Central memory CD4-positive, alpha-beta T cell (primary cell): ENCODE measurements around the gene CTDNEP1.

Source experiments
- DNase-seq: peaks from one replicate; pipeline ENCODE4 v3.0.0; 2022

Gene CTDNEP1

DNA sequence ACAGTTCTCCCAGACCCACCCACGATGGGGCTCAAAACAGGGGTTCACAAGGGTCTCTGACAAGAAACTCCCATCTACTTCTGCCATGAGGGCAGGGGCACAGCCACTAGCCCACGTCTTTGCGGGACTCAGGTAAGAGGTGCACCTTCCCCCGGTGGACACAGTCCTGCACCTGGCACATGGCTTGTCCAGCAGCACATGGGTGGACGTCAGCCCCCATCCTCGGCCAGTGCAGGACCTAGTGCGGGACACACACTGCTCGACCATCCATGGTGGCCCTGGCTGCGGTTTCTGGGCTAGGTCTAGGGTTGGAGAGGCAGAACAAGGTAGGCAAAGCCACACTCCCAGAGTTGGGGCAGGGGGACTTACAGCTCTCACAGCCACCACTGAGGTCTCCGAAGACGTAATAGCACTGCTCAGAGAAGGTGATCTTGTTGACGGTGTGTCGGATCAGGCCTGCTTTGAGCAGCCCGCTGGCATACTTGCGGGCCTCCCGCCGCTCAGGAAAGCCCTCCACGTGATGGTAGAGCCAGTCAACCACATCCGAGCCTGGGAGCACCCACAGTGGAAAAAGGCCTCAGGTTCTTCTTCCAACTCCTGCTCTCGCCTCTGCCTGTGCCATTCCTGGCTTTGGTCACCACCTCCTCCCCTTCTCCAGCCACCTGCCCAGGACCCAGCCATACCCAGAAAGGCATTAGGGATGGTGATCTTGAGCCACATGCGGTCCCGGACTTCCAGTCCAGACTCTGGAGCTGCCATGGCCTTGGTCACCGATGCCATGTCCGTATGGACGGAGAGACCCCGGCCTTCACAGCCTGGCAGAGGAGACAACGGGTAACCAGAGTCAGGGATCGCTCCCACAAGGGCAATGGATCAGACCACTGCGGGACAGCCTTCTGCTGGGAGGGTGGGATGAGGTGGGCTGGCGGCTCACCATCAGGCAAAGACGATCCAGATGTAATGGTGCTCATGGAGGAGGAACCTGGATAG, 24.5 kb downstream of the CTDNEP1 start:
- DNase-seq = no peak

DNA sequence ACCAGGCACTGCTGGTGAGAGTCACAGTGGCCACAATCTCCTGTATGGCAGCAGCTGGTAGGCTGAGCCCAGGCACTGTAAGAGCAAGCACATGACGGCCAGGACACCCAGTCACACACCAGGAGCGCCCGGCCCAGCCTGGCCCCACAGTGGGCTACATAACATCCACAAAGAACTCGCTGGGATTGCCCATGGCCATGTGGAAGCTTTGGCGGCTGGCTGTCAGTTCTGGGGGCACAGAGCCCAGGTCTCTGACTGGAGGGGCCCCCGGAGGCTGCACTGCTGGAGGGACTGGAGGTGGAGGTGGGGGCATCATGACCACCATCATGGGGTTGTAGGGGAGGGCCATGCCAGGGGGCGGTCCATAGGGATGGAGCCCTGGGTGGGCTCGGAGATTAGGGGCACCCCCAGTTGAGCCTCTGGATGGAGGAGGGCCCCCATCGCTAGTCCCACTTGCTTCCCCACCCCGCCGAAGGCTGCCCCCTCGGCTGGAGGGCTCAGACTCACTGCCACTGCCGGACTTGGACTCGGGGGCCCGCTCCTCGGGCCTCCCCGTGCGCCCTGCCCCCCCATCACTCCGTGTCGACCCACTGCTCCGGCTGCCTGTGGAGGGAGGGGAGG, 25.7 kb downstream of the CTDNEP1 start:
- DNase-seq = no peak

GRCh38 chr17:7224661-7225111, 26.8 kb downstream of the CTDNEP1 start:
- DNase-seq = no peak

GRCh38 chr17:7224110-7224509, 27.4 kb downstream of the CTDNEP1 start:
- no peak for DNase-seq

DNA sequence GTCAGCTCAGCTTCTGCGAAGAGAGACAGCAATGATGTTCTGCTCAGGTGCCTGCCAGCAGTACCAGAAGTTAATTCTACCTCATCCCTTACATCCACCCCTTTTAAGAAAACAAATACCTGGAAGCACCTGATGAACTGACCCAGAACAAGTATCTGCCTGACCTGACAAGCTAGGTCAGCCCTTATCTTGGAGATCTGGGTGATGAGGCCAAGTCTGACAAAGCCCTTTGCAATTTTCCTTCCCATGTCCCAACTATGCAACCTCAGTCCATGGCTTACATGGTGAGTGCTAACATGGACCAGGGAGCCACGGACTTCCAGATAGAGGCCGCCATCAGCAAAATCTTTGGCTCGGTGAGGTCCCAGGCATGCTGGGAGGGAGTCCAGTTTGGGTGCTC, 28.2 kb downstream of the CTDNEP1 start:
- DNase-seq = no peak

- DNase-seq = no peak
Measured at GRCh38 chr17:7222972-7223292, 28.6 kb downstream of the CTDNEP1 start.

DNA sequence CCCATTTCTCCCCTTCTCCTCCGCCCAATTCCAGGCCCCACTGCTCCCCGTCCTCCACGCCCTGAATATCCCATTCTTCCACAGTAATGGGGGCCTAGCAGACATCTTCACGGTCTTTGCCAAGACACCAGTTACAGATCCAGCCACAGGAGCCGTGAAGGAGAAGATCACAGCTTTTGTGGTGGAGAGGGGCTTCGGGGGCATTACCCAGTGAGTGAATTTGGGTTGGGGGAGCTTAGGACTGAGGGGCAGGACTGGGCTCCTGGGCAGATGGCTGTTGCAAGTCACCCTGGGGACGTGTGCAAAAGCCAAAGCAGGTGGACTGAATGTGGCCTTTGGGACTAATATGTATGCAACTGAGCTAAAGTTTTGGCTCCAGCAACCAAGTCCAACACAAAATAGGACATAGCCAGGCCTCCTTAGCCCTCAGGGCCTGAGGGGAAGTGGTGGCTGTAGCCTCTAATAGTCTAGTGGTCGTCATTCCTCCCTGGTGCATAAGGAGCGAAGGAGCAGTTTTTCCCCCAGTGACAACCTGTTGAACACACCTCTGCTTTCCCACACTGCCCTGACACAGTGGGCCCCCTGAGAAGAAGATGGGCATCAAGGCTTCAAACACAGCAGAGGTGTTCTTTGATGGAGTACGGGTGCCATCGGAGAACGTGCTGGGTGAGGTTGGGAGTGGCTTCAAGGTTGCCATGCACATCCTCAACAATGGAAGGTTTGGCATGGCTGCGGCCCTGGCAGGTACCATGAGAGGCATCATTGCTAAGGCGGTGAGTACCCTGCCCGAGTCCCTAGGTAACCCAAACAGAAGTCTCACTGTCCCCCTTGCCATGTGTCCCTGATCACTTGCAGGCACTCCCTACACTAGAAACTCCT, 29.2 kb downstream of the CTDNEP1 start:
- DNase-seq = no peak

GRCh38 chr17:7221278-7222092, 30.0 kb downstream of the CTDNEP1 start:
- no peak for DNase-seq

DNA sequence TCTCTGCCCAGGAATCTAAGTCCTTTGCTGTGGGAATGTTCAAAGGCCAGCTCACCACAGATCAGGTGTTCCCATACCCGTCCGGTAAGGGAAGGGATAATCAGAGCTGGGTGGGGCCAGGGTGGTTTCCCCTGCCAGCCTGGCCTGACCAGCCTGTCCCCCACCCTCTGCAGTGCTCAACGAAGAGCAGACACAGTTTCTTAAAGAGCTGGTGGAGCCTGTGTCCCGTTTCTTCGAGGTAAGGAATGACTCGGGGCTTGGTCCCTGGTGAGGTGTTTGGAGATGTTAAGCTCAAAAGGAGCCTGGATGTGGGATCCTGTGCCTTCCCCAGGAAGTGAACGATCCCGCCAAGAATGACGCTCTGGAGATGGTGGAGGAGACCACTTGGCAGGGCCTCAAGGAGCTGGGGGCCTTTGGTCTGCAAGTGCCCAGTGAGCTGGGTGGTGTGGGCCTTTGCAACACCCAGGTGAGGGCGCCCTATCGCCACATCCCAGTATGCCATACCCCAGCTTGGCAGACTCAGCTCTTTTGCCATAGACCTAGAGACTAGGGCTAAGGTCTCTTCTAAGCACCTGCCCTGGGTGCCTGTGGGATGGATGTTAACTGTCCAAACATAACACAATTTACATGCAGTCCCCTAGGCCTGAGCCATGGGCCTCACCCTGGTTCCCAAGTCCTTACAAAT, 30.8 kb downstream of the CTDNEP1 start:
- DNase-seq = peak; percentile 45

- peak; percentile 54 for DNase-seq
Measured at GRCh38 chr17:7219812-7220592, 31.5 kb downstream of the CTDNEP1 start, which contains the start of the genes ACADVL and DLG4. Gene ACADVL, plus strand, starts transcription at chr17:7219938. Its CDS starts 47 bp downstream, at chr17:7219985. Gene DLG4, minus strand, starts transcription at chr17:7219836.

- DNase-seq = no peak
Measured at GRCh38 chr17:7219229-7219811, 32.2 kb downstream of the CTDNEP1 start.

GRCh38 chr17:7218758-7219157, 32.8 kb downstream of the CTDNEP1 start:
- DNase-seq = no peak

- DNase-seq = no peak
Measured at GRCh38 chr17:7218166-7218565, 33.4 kb downstream of the CTDNEP1 start.

GRCh38 chr17:7217113-7217987, 34.2 kb downstream of the CTDNEP1 start:
- DNase-seq = no peak

GRCh38 chr17:7216242-7217112, 35.1 kb downstream of the CTDNEP1 start:
- DNase-seq = no peak

DNA sequence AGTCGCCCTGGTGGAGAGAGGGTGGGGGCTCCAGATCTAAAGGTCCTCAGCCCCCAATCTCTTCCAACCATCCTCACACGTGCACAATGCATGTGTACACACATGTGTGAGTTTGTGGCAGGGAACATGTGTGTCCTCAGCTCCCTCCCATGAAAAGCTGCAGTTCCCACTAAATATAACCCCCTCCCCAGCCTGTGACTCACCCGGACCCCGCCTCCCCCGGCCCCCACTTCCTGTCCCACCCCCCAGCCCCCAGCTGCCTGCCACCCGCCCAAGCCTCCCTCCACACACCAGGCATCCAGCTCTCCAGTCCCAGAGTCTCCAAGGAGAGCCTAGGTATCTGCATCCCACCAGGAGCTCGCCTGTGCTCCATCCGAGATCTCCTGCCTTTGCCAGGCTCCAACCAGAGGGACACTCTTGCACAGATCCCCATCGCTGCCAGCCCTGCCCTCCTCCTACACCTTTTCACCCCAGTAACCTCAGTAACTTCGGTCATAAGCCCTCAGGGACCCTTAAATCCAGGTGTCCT, 35.8 kb downstream of the CTDNEP1 start:
- no peak for DNase-seq

DNA sequence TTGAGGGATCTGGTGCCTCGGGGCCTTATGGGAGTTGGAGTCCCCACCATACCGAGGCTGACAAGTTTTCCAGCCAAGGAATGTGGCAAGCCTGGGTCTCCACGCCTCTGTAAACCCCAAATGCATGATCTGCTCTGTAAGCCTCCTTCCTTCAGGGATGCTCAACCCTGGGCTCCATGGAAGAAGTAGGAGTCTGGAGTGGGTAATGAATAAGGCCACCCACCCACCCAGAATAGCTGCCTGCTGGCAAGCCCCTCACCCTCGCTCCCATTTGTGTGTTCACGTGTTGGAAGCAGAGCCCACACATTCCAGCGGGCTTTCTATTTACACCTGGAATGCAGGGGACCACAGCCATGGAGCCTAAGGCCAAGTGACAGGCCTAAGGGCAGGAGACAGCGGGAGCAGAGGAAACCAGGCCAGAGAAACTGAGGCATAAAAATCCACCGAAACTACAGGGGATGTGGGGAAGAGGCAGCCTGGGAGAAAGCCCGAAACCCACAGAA, 36.3 kb downstream of the CTDNEP1 start:
- DNase-seq = no peak
